ENCODE data around the gene NKD1.
A peak's percentile ranks its signal among the peaks of the same experiment; 100 is the strongest.

DNA sequence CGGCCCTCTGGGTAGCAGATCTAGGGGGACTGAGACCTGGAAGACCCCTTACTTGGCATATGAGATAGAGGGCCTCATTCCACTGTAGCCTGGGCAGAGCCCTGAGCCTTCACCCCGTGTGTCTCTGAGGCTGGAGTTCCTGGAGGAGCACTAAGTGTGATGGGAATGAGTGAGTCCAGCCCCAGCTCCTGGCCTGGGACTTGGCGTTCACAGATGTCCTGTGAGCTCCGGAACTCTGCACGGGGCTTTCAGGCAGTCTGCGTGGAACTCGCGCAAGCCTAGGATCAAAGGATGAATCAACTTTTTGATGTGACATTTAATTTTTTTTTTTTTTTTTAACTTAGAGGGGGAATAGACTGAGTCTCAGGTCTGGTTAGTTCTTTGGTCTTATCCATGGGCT lies 1.8 kb downstream of the NKD1 start:
- TF ChIP-seq POLR2A (IDR thresholded peaks at IDR 0.05) (no peak), POLR2AphosphoS5 (IDR thresholded peaks at IDR 0.05) (peak in 1 of 4 donors; percentile 22)

All from sigmoid colon (tissue), 4 donors.